ENCODE data around the gene TRIM56. TPM values are rescaled to one million over a fixed set of nuclear protein-coding genes. Genes with fewer than 3 reads are reported as not detected.
A peak's percentile ranks its signal among the peaks of the same experiment; 100 is the strongest.

The TRIM56 gene
- total and polyA plus RNA-seq, 2 of the 13 experiments (the other 11 are each of a cell fraction or from before 2014, with no cell fraction given): 3.2 to 7.1 TPM

DNA sequence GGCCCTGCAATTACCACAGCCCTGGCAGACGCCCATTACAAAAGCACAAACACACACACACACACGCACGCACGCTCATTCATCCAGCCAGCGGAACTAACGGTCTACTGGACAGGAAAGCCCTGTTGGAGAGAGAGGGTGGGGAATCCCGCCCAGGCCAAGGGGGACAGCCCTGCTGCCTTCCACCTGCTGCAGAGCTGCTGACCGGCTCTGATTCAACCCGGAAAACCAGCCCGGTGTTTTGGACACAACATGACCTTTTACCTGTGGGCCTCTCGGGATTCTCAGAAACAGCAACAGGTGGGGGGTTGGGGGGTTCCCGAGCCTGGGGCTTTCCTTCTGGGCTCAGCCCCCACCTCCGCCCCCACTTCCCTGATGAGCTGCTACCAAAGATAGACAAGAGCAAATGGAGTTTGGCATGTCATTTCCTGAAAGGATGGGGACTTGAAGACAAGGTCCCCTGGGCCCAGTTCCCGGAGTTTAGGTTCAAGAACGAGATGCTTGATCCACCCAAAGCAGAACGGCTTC lies 23.1 kb downstream of the TRIM56 start (continued):
- TF ChIP-seq KAT2B (IDR thresholded peaks at IDR 0.05; ENCODE audit: borderline replicate concordance, low read depth, low read length): no peak
- TF ChIP-seq ZNF570 (CRISPR knock-in tag; IDR thresholded peaks at IDR 0.05; ENCODE audit: borderline replicate concordance): no peak
- no peak for TF ChIP-seq ZNF792 (CRISPR knock-in tag; IDR thresholded peaks at IDR 0.05)
- no peak for TF ChIP-seq ZNF24 (IDR thresholded peaks at IDR 0.05)
- TF ChIP-seq ZNF678 (CRISPR knock-in tag; IDR thresholded peaks at IDR 0.05): no peak
- no peak for TF ChIP-seq ZFP36L1 (CRISPR knock-in tag; IDR thresholded peaks at IDR 0.05)
- no peak for TF ChIP-seq ZNF234 (CRISPR knock-in tag; conservative IDR thresholded peaks at IDR 0.05)
- TF ChIP-seq SRSF9 (IDR thresholded peaks at IDR 0.05; ENCODE audit: borderline replicate concordance, insufficient read depth, low read depth, low read length, poor library complexity, severe bottlenecking): no peak
- no peak for TF ChIP-seq TBP (CRISPR knock-in tag; IDR thresholded peaks at IDR 0.05)
- no peak for TF ChIP-seq FIP1L1 (IDR thresholded peaks at IDR 0.05; ENCODE audit: borderline replicate concordance, insufficient read depth, low read depth, low read length)
- TF ChIP-seq HNRNPLL (IDR thresholded peaks at IDR 0.05; ENCODE audit: low read depth, low read length, poor library complexity, severe bottlenecking): no peak
- TF ChIP-seq MAZ (IDR thresholded peaks at IDR 0.05; ENCODE audit: borderline replicate concordance, low read depth, low read length): 0 out of 2 replicates have a peak, but pooled peaks have one; percentile 28
- no peak for TF ChIP-seq MAZ (CRISPR knock-in tag; IDR thresholded peaks at IDR 0.05; ENCODE audit: low read depth)
- no peak for TF ChIP-seq ZNF776 (CRISPR knock-in tag; IDR thresholded peaks at IDR 0.05)
- TF ChIP-seq, protein P1, sequence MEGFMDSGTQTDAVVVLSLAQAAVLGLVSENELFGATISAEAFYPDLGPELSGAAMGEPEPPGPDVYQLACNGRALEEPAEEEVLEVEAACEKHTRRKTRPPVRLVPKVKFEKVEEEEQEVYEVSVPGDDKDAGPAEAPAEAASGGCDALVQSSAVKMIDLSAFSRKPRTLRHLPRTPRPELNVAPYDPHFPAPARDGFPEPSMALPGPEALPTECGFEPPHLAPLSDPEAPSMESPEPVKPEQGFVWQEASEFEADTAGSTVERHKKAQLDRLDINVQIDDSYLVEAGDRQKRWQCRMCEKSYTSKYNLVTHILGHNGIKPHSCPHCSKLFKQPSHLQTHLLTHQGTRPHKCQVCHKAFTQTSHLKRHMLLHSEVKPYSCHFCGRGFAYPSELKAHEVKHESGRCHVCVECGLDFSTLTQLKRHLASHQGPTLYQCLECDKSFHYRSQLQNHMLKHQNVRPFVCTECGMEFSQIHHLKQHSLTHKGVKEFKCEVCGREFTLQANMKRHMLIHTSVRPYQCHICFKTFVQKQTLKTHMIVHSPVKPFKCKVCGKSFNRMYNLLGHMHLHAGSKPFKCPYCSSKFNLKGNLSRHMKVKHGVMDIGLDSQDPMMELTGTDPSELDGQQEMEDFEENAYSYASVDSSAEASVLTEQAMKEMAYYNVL (CRISPR knock-in tag; IDR thresholded peaks at IDR 0.05; ENCODE audit: borderline replicate concordance): peak; percentile 87
- TF ChIP-seq ZNF660 (CRISPR knock-in tag; IDR thresholded peaks at IDR 0.05; ENCODE audit: borderline replicate concordance, low read depth): 0 out of 2 replicates have a peak, but pooled peaks have one; percentile 61
- TF ChIP-seq, protein P2, sequence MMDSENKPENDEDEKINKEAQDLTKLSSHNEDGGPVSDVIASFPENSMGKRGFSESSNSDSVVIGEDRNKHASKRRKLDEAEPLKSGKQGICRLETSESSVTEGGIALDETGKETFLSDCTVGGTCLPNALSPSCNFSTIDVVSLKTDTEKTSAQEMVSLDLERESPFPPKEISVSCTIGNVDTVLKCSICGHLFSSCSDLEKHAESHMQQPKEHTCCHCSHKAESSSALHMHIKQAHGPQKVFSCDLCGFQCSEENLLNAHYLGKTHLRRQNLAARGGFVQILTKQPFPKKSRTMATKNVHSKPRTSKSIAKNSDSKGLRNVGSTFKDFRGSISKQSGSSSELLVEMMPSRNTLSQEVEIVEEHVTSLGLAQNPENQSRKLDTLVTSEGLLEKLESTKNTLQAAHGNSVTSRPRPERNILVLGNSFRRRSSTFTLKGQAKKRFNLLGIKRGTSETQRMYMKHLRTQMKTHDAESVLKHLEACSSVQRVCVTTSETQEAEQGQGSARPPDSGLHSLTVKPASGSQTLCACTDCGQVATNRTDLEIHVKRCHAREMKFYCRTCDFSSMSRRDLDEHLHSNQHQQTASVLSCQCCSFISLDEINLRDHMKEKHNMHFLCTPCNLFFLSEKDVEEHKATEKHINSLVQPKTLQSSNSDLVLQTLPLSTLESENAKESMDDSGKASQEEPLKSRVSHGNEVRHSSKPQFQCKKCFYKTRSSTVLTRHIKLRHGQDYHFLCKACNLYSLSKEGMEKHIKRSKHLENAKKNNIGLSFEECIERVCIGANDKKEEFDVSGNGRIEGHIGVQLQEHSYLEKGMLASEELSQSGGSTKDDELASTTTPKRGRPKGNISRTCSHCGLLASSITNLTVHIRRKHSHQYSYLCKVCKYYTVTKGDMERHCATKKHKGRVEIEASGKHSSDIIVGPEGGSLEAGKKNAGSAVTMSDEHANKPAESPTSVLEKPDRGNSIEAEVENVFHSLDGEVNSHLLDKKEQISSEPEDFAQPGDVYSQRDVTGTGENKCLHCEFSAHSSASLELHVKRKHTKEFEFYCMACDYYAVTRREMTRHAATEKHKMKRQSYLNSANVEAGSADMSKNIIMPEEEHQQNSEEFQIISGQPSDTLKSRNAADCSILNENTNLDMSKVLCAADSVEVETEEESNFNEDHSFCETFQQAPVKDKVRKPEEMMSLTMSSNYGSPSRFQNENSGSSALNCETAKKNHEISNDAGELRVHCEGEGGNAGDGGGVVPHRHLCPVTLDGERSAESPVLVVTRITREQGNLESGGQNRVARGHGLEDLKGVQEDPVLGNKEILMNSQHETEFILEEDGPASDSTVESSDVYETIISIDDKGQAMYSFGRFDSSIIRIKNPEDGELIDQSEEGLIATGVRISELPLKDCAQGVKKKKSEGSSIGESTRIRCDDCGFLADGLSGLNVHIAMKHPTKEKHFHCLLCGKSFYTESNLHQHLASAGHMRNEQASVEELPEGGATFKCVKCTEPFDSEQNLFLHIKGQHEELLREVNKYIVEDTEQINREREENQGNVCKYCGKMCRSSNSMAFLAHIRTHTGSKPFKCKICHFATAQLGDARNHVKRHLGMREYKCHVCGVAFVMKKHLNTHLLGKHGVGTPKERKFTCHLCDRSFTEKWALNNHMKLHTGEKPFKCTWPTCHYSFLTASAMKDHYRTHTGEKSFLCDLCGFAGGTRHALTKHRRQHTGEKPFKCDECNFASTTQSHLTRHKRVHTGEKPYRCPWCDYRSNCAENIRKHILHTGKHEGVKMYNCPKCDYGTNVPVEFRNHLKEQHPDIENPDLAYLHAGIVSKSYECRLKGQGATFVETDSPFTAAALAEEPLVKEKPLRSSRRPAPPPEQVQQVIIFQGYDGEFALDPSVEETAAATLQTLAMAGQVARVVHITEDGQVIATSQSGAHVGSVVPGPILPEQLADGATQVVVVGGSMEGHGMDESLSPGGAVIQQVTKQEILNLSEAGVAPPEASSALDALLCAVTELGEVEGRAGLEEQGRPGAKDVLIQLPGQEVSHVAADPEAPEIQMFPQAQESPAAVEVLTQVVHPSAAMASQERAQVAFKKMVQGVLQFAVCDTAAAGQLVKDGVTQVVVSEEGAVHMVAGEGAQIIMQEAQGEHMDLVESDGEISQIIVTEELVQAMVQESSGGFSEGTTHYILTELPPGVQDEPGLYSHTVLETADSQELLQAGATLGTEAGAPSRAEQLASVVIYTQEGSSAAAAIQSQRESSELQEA (CRISPR knock-in tag; IDR thresholded peaks at IDR 0.05; ENCODE audit: not compliant biosample characterization): no peak
- no peak for TF ChIP-seq ZNF878 (CRISPR knock-in tag; IDR thresholded peaks at IDR 0.05)
